Thyroid gland (tissue), 4 donors: Measurements from ENCODE around the gene RELCH.

Source experiments
- POLR2A ChIP-seq, 2 donors: fragments of 450-650 bp; IDR thresholded peaks; one replicate each; pipeline ENCODE4 v1.6.1; 2017; ENCODE audit warnings: antibody characterized with exemption in 2 of 2, mild to moderate bottlenecking in 2 of 2, moderate library complexity in 1 of 2
- TF ChIP-seq, protein P1 (sequence below), 6 experiments: fragments of 200-600 bp in 3 of 6; fragments of 450-650 bp in 3 of 6; sonication (generic) in 3 of 6; IDR thresholded peaks; one replicate each; pipeline ENCODE4 v1.5.1; 2016 to 2019; ENCODE audit warnings: antibody characterized with exemption in 6 of 6, mild to moderate bottlenecking in 2 of 6, inconsistent platforms in 1 of 6, moderate library complexity in 1 of 6

DNA sequence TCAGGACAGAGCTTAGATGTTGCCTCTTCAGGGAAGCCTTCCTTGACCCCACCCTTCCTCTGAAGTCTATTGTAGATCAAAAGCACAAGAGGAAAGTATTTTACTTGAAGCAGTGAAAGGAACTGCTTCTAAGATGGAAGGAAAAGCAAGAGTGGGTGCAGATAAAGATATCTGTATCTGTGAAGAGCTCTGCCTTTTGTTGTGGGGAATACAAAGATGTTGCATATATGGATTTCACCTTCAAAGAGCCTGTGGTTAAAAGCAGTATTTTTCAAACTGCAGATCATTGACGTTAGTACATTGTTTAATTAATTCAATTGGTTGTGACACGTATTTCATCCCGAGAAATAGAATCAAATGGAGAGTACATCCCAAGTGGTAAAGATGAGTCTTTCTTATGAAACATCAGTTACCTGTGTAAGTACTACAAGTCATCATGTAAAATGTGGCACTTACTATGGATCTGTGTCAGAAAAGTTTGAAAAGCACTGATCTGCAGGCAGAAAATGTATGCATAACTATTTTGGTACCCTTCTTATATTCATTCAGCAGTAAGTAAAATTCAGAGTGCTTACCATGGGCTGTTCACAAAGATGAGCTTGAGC, 113.4 kb downstream of the RELCH start:
- TF ChIP-seq, protein P1, sequence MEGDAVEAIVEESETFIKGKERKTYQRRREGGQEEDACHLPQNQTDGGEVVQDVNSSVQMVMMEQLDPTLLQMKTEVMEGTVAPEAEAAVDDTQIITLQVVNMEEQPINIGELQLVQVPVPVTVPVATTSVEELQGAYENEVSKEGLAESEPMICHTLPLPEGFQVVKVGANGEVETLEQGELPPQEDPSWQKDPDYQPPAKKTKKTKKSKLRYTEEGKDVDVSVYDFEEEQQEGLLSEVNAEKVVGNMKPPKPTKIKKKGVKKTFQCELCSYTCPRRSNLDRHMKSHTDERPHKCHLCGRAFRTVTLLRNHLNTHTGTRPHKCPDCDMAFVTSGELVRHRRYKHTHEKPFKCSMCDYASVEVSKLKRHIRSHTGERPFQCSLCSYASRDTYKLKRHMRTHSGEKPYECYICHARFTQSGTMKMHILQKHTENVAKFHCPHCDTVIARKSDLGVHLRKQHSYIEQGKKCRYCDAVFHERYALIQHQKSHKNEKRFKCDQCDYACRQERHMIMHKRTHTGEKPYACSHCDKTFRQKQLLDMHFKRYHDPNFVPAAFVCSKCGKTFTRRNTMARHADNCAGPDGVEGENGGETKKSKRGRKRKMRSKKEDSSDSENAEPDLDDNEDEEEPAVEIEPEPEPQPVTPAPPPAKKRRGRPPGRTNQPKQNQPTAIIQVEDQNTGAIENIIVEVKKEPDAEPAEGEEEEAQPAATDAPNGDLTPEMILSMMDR (IDR thresholded peaks at IDR 0.05) = no peak
- no peak for TF ChIP-seq POLR2A (IDR thresholded peaks at IDR 0.05)
